K562 (cell line): ENCODE data around the gene NHS.

Source experiments
- JUND ChIP-seq, 2 experiments: IDR thresholded peaks; 2 replicates in 1 of 2; 3 replicates in 1 of 2; pipeline ENCODE4 v1.6.1; 2011; ENCODE audit warnings: borderline replicate concordance in 2 of 2, low read depth in 2 of 2, low read length in 2 of 2, improper control_type of control experiment in 1 of 2, missing biosample characterization in 1 of 2, missing genetic modification characterization in 1 of 2, missing genetic modification reagents in 1 of 2
- POLR2H ChIP-seq: IDR thresholded peaks from 2 replicates; pipeline ENCODE4 v1.6.1; 2016; ENCODE audit warnings: missing genetic modification characterization, low read depth, mild to moderate bottlenecking, control low read depth, missing compliant biosample characterization, moderate library complexity
- SREBF2 ChIP-seq: sonication (generic); formaldehyde crosslinking; IDR thresholded peaks from 2 replicates; pipeline ENCODE4 v1.4.0; 2020; ENCODE audit warnings: mild to moderate bottlenecking, missing genetic modification reagents
- ZNF282 ChIP-seq: sonication (generic); formaldehyde crosslinking; IDR thresholded peaks from 2 replicates; pipeline ENCODE4 v1.8.1; 2023; ENCODE audit warnings: missing genetic modification reagents
- TF ChIP-seq, protein P1 (sequence below): fragments of 250-450 bp; sonication (Bioruptor Pico); IDR thresholded peaks from 2 replicates; pipeline ENCODE4 v1.8.0; 2021; ENCODE audit warnings: mild to moderate bottlenecking, moderate library complexity
- TF ChIP-seq, protein P2 (sequence below), 3 experiments: IDR thresholded peaks in 2 of 3; conservative IDR thresholded peaks in 1 of 3; 2 replicates each; pipeline ENCODE4 v1.5.1; 2011 to 2012; ENCODE audit warnings: low read length in 3 of 3, mild to moderate bottlenecking in 3 of 3, control low read depth in 2 of 3, improper control_type of control experiment in 1 of 3, inconsistent platforms in 1 of 3, low read depth in 1 of 3, mixed read lengths in 1 of 3, moderate library complexity in 1 of 3; ENCODE audit not compliant: insufficient read depth in 2 of 3
- TF ChIP-seq, protein P3 (sequence below): sonication (generic); formaldehyde crosslinking; IDR thresholded peaks from 2 replicates; pipeline ENCODE4 v1.8.1; 2022; ENCODE audit warnings: missing genetic modification reagents

DNA sequence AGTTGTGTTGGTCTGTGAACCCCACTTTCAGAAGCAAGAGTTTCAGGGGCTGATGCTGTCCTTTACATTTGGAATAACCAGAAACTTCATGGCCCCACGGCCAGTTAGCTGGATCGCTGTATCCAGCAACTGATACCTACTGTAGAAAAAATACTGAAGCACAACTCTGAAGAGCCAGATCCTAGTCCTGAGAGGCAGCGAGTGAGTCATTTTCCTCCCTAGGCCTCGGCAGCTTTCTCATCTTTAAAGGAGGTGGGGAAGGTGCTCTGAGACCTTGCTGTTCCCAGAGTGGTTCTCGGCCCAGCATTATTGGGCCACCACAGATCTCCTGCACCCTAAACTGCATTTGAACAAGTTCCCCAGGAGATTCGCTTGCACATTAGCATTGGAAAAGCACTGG is 63.2 kb downstream of the NHS start:
- TF ChIP-seq ZNF282 (no peak), JUND (IDR thresholded peaks at IDR 0.05; ENCODE audit: borderline replicate concordance, low read depth, low read length) (no peak), JUND (tag; IDR thresholded peaks at IDR 0.05; ENCODE audit: borderline replicate concordance, low read depth, low read length) (no peak), SREBF2 (CRISPR knock-in tag) (no peak), POLR2H (no peak)
- TF ChIP-seq, protein P1, sequence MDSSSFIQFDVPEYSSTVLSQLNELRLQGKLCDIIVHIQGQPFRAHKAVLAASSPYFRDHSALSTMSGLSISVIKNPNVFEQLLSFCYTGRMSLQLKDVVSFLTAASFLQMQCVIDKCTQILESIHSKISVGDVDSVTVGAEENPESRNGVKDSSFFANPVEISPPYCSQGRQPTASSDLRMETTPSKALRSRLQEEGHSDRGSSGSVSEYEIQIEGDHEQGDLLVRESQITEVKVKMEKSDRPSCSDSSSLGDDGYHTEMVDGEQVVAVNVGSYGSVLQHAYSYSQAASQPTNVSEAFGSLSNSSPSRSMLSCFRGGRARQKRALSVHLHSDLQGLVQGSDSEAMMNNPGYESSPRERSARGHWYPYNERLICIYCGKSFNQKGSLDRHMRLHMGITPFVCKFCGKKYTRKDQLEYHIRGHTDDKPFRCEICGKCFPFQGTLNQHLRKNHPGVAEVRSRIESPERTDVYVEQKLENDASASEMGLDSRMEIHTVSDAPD (CRISPR knock-in tag) = no peak
- TF ChIP-seq, protein P2, sequence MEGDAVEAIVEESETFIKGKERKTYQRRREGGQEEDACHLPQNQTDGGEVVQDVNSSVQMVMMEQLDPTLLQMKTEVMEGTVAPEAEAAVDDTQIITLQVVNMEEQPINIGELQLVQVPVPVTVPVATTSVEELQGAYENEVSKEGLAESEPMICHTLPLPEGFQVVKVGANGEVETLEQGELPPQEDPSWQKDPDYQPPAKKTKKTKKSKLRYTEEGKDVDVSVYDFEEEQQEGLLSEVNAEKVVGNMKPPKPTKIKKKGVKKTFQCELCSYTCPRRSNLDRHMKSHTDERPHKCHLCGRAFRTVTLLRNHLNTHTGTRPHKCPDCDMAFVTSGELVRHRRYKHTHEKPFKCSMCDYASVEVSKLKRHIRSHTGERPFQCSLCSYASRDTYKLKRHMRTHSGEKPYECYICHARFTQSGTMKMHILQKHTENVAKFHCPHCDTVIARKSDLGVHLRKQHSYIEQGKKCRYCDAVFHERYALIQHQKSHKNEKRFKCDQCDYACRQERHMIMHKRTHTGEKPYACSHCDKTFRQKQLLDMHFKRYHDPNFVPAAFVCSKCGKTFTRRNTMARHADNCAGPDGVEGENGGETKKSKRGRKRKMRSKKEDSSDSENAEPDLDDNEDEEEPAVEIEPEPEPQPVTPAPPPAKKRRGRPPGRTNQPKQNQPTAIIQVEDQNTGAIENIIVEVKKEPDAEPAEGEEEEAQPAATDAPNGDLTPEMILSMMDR (IDR thresholded peaks at IDR 0.05 in 2 of 3, conservative IDR thresholded peaks at IDR 0.05 in 1 of 3; ENCODE audit: insufficient read depth in 2 of 3, low read depth in 1 of 3, low read length in 3 of 3) = no peak
- TF ChIP-seq, protein P3, sequence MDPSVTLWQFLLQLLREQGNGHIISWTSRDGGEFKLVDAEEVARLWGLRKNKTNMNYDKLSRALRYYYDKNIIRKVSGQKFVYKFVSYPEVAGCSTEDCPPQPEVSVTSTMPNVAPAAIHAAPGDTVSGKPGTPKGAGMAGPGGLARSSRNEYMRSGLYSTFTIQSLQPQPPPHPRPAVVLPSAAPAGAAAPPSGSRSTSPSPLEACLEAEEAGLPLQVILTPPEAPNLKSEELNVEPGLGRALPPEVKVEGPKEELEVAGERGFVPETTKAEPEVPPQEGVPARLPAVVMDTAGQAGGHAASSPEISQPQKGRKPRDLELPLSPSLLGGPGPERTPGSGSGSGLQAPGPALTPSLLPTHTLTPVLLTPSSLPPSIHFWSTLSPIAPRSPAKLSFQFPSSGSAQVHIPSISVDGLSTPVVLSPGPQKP = no peak
